Testis (tissue), 3 donors: ENCODE data around the gene GNAT1. TPM values are rescaled to one million over a fixed set of nuclear protein-coding genes. Genes with fewer than 3 reads are reported as not detected.

Experiments used
- DNase-seq: peaks from one replicate; pipeline ENCODE4 v3.0.0-alpha.2; 2019
- H3K27ac ChIP-seq, 2 donors: fragments of 200-600 bp; sonication (generic); one replicate each; pipeline ENCODE4 v1.5.1; 2019
- H3K27me3 ChIP-seq: fragments of 200-600 bp; sonication (generic); one replicate; pipeline ENCODE4 v1.5.1; 2019
- H3K36me3 ChIP-seq: fragments of 200-600 bp; sonication (generic); one replicate; pipeline ENCODE4 v1.5.1; 2017; ENCODE audit warnings: low read depth; ENCODE audit errors: missing control alignments
- H3K4me1 ChIP-seq: fragments of 200-600 bp; sonication (generic); one replicate; pipeline ENCODE4 v1.5.1; 2019
- H3K4me3 ChIP-seq, 2 donors: fragments of 200-600 bp; sonication (generic); one replicate each; pipeline ENCODE4 v1.5.1; 2017 to 2019
- H3K9me3 ChIP-seq: fragments of 200-600 bp; sonication (generic); one replicate; pipeline ENCODE4 v1.5.1; 2017
- POLR2A ChIP-seq: fragments of 450-650 bp; IDR thresholded peaks from one replicate; pipeline ENCODE4 v1.6.1; 2017; ENCODE audit warnings: antibody characterized with exemption, mild to moderate bottlenecking, moderate library complexity
- WGBS, 2 donors: methylation state at CpG; one replicate each; pipeline ENCODE4 v1.1.5; 2018; 5-methylcytosine and 5-hydroxymethylcytosine counted together
- intact Hi-C: fragments of 100-400 bp; cut with DNase I; formaldehyde crosslinking; loops from one replicate; pipeline ENCODE4 v1.15.1; 2023; ENCODE audit warnings: low total_unique reads
- polyA plus RNA-seq: library from polyadenylated mRNA; stranded (reverse); fragments of 350-450 nt; fragmentation: Illumina TruSeq; extraction: RNeasy Lipid Tissue Mini Kit (QIAGEN cat#74804); gene quantifications from one replicate; pipeline ENCODE4 v1.2.3, GENCODE V29; 2014; ENCODE audit warnings: low read depth, low replicate concordance; ENCODE audit not compliant: insufficient read depth
- total RNA-seq, 2 donors: library from RNA; depleted of rRNA; stranded (reverse); fragments of >200 nt; gene quantifications; one replicate each; pipeline ENCODE4 v1.2.3, GENCODE V29; 2016
- TF ChIP-seq, protein P1 (sequence below), 3 experiments: fragments of 450-650 bp in 2 of 3; fragments of 200-600 bp in 1 of 3; sonication (generic) in 1 of 3; IDR thresholded peaks; one replicate each; pipeline ENCODE4 v1.5.1; 2016 to 2019; ENCODE audit warnings: antibody characterized with exemption in 3 of 3, mild to moderate bottlenecking in 2 of 3, moderate library complexity in 1 of 3

The GNAT1 gene
- total and polyA plus RNA-seq, 3 donors from 2014 or later: 0.93 to 2.3 (median 1.2) TPM

DNA sequence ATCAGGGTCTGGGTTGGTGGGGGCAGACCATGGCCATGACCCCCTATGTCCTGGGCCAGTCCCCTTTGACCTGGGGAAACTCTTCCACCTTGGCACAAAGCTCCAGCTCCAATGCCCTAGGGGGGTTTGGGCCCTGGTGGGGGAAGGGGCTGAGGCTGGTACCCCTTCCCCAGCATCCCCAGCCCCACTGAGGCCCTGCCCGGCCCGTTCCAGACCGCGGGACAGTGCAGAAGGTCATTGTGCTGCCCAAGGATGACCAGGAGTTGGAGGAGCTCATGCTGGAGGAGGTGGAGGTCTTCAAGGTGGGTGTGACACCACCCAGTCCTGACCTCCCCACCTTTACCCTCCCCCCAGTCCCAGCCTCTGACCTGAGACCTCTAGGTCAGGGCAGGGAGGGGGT lies 6.2 kb upstream of the GNAT1 start:
- Histone ChIP-seq H3K4me1 (no peaks in the 10 kb centered on the region), H3K27me3 (no peaks in the 10 kb centered on the region), H3K27ac (no peak overlapping the region), H3K4me3 (no peak overlapping the region), H3K9me3 (no peaks in the 10 kb centered on the region), H3K36me3 (no peaks in the 10 kb centered on the region)
- intact Hi-C loops: loop anchor here (5.0 kb wide), 1 partner anchor 63 kb away; no protein-coding TSS in a partner anchor
- DNase-seq: no peak
- TF ChIP-seq, protein P1, sequence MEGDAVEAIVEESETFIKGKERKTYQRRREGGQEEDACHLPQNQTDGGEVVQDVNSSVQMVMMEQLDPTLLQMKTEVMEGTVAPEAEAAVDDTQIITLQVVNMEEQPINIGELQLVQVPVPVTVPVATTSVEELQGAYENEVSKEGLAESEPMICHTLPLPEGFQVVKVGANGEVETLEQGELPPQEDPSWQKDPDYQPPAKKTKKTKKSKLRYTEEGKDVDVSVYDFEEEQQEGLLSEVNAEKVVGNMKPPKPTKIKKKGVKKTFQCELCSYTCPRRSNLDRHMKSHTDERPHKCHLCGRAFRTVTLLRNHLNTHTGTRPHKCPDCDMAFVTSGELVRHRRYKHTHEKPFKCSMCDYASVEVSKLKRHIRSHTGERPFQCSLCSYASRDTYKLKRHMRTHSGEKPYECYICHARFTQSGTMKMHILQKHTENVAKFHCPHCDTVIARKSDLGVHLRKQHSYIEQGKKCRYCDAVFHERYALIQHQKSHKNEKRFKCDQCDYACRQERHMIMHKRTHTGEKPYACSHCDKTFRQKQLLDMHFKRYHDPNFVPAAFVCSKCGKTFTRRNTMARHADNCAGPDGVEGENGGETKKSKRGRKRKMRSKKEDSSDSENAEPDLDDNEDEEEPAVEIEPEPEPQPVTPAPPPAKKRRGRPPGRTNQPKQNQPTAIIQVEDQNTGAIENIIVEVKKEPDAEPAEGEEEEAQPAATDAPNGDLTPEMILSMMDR (IDR thresholded peaks at IDR 0.05): no peak
- no peak for TF ChIP-seq POLR2A
- 100% methylated on average over 4 of the region's 4 CpGs; no CpG with 5 or more reads in 1 of the 2 donors for WGBS, 2 donors

DNA sequence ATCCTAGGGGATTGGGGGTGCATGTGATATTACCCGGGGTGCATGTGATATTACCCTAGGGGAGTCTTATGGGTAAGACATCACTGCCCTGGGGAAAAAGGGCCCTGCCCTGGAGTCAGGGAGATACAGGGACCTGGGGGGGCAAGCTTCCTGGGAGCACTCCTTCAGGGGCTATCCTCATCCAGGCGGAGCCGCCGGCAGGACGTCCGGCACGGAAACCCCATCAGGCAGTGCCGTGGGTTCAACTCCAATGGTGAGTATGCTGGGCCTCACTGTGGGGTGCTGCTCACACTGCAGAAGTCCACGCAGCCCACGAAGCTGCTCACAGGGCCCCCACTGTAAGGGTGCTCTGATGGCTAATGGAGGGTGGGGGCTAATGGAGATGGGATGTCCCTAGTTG lies 5.3 kb upstream of the GNAT1 start:
- H3K27ac ChIP-seq: no peak overlapping the region
- WGBS, 2 donors: 100% methylated on average over 10 of the region's 10 CpGs; no CpG with 5 or more reads in 1 of the 2 donors

DNA sequence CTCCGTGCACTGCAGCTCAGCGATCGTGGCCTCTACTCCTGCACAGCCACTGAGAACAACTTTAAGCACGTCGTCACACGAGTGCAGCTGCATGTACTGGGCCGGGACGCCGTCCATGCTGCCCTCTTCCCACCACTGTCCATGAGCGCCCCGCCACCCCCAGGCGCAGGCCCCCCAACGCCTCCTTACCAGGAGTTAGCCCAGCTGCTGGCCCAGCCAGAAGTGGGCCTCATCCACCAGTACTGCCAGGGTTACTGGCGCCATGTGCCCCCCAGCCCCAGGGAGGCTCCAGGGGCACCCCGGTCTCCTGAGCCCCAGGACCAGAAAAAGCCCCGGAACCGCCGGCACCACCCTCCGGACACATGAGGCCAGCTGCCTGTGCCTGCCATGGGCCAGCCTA lies 3.7 kb upstream of the GNAT1 start:
- intact Hi-C loops: loop anchor here (5.0 kb wide), 1 partner anchor 65 kb away; no protein-coding TSS in a partner anchor

More for the DNA sequence above, 5.3 kb upstream of the GNAT1 start:
- no peaks in the 10 kb centered on the region for H3K4me1 ChIP-seq
- no peaks in the 10 kb centered on the region for H3K9me3 ChIP-seq
- no peak overlapping the region for H3K4me3 ChIP-seq
- intact Hi-C loops: loop anchor here (5.0 kb wide), 1 partner anchor 64 kb away; no protein-coding TSS in a partner anchor
- no peaks in the 10 kb centered on the region for H3K36me3 ChIP-seq
- DNase-seq: no peak
- TF ChIP-seq POLR2A: no peak
- TF ChIP-seq, protein P1 (IDR thresholded peaks at IDR 0.05): no peak
- no peaks in the 10 kb centered on the region for H3K27me3 ChIP-seq

DNA sequence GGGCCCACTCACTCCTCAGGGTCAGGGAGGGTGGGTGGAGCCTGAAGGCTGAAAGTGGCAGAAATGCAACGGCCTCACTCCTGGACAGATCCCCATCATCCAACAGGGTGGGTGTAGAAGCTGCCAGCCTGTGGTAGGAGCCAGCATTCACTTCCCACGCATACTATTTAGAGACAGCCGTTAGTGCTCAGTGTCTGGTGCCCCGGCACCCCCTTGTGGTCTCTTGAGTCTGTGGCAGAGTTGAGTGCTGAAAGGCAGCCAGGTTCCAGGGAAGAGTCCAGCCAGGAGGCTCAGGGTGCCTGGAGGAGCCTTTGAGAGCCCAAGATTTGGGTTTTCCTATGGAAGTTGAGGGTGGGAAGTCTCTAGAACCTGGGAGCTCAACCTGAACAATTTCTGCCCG lies 2.1 kb upstream of the GNAT1 start:
- Histone ChIP-seq H3K27ac (no peak overlapping the region), H3K4me3 (no peak overlapping the region), H3K9me3 (no peaks in the 10 kb centered on the region), H3K27me3 (peaks cover 3% of the 10 kb centered on the region), H3K36me3 (no peaks in the 10 kb centered on the region), H3K4me1 (peaks cover 4% of the 10 kb centered on the region)
- DNase-seq: peak; percentile 91
- 26 to 52% methylated on average over 4 to 5 of the region's 5 CpGs for WGBS, 2 donors
- intact Hi-C loops: loop anchor here (5.0 kb wide), 1 partner anchor 67 kb away; no protein-coding TSS in a partner anchor
- no peak for TF ChIP-seq POLR2A
- TF ChIP-seq, protein P1 (IDR thresholded peaks at IDR 0.05): peak; percentile 70 to 86 (median 83)

More for the DNA sequence above, 3.7 kb upstream of the GNAT1 start:
- H3K9me3 ChIP-seq: no peaks in the 10 kb centered on the region
- H3K4me1 ChIP-seq: no peaks in the 10 kb centered on the region
- no peak overlapping the region for H3K27ac ChIP-seq
- no peaks in the 10 kb centered on the region for H3K36me3 ChIP-seq
- no peak for DNase-seq
- no peaks in the 10 kb centered on the region for H3K27me3 ChIP-seq
- TF ChIP-seq, protein P1 (IDR thresholded peaks at IDR 0.05): no peak
- no peak for TF ChIP-seq POLR2A
- 95% methylated on average over 11 to 19 of the region's 19 CpGs for WGBS, 2 donors
- H3K4me3 ChIP-seq: no peak overlapping the region

DNA sequence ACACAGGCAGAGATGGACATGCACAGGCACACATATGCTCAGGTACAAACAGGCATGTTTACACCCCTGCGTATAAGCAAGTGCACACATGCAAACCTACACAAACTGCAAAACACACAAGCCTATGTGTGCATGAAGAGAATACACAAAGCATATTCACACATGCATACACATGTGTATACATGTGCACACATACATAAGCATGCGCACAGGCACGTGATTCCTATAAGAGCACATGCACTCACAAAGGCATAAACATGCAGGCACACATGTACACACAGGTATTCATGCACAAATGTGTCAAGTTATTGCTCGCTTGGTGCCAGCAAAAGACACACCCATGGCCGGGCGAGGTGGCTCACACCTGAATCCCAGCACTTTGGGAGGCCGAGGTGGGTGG lies 1.4 kb upstream of the GNAT1 start:
- no peak overlapping the region for H3K27ac ChIP-seq
- intact Hi-C loops: loop anchor here (5.0 to 10.0 kb wide), 3 partner anchors 37 to 85 kb away; partner anchors contain the start of gene LSMEM2
- H3K27me3 ChIP-seq: peaks cover 3% of the 10 kb centered on the region
- DNase-seq: no peak
- H3K4me3 ChIP-seq: no peak overlapping the region
- H3K9me3 ChIP-seq: no peaks in the 10 kb centered on the region
- no peak for TF ChIP-seq POLR2A
- TF ChIP-seq, protein P1 (IDR thresholded peaks at IDR 0.05): no peak
- 93 to 98% methylated on average over 7 of the region's 7 CpGs for WGBS, 2 donors
- H3K36me3 ChIP-seq: no peaks in the 10 kb centered on the region
- peaks cover 9% of the 10 kb centered on the region for H3K4me1 ChIP-seq
